Panc1 (cell line): ENCODE data around the gene CUL4A. TPM values are rescaled to one million over a fixed set of nuclear protein-coding genes. Genes with fewer than 3 reads are reported as not detected.

ENCODE experiments used
- ATAC-seq: fragments of 200-7000 bp; cut with Tn5 transposase; 2 replicates; pipeline ENCODE4 v1.9.1; 2020; ENCODE audit warnings: mild to moderate bottlenecking, moderate library complexity
- BruUV-seq: library from RNA; stranded (reverse); fragments of 400-500 nt; replicated peaks from 2 replicates; lab custom pipeline; 2021; lab: Mats Ljungman, UMichigan
- CTCF ChIA-PET: fragments of 300-600 bp; sonication (Branson Sonifier 250); formaldehyde crosslinking; loops from one replicate; lab custom pipeline; 2022; ENCODE audit warnings: antibody characterized with exemption; lab: Charles Lee
- POLR2A ChIA-PET: fragments of 300-600 bp; sonication (Branson Sonifier 250); formaldehyde crosslinking; loops from one replicate; lab custom pipeline; 2022; ENCODE audit warnings: antibody characterized with exemption; lab: Charles Lee
- DNase-seq: peaks from one replicate; pipeline ENCODE4 v3.0.0-alpha.2; 2010; ENCODE audit warnings: low read depth, low spot score
- H3K27ac ChIP-seq: 2 replicates; pipeline ENCODE4 v1.5.1; 2011; ENCODE audit warnings: mild to moderate bottlenecking, low read length, inconsistent platforms
- H3K27me3 ChIP-seq: fragments of 200-500 bp; sonication (Bioruptor generic); 2 replicates; pipeline ENCODE4 v1.6.0; 2014; ENCODE audit warnings: low read length, inconsistent platforms; ENCODE audit not compliant: control insufficient read depth, insufficient read depth
- H3K36me3 ChIP-seq: fragments of 200-500 bp; sonication (Bioruptor generic); 2 replicates; pipeline ENCODE4 v1.5.1; 2014; ENCODE audit warnings: inconsistent platforms, mild to moderate bottlenecking, low read length, moderate library complexity; ENCODE audit not compliant: control insufficient read depth, insufficient read depth
- H3K4me1 ChIP-seq: 2 replicates; pipeline ENCODE4 v1.5.1; 2011; ENCODE audit warnings: inconsistent platforms, mild to moderate bottlenecking, low read length, moderate library complexity; ENCODE audit not compliant: control insufficient read depth, insufficient read depth
- H3K4me3 ChIP-seq, 2 experiments: 2 replicates each; pipeline ENCODE4 v1.5.1; 2011 to 2012; ENCODE audit warnings: low read depth in 2 of 2, low read length in 2 of 2, mild to moderate bottlenecking in 2 of 2, inconsistent platforms in 1 of 2, moderate library complexity in 1 of 2
- H3K9me3 ChIP-seq: fragments of 200-500 bp; sonication (Bioruptor generic); 2 replicates; pipeline ENCODE4 v1.5.1; 2014; ENCODE audit warnings: low read depth, mild to moderate bottlenecking, inconsistent platforms, low read length, moderate library complexity; ENCODE audit not compliant: control insufficient read depth, insufficient read depth
- POLR2AphosphoS5 ChIP-seq: IDR thresholded peaks from 2 replicates; pipeline ENCODE4 v1.6.1; 2012; ENCODE audit warnings: mild to moderate bottlenecking, low read depth, low read length, moderate library complexity
- SIN3A ChIP-seq: IDR thresholded peaks from 2 replicates; pipeline ENCODE4 v1.6.1; 2012; ENCODE audit warnings: low read depth, mild to moderate bottlenecking, low read length, moderate library complexity, borderline replicate concordance; ENCODE audit not compliant: insufficient read depth
- TCF7L2 ChIP-seq: IDR thresholded peaks from 2 replicates; pipeline ENCODE4 v1.6.1; 2011; ENCODE audit warnings: mild to moderate bottlenecking, low read depth, low read length, inconsistent platforms
- in situ Hi-C: cut with HindIII; loops from 2 replicates; pipeline ENCODE4 v1.10.0; 2016; ENCODE audit warnings: low sequenced_read_pairs, low pct_unique_long_range_greater_than_20kb
- intact Hi-C: fragments of 100-400 bp; cut with micrococcal nuclease; formaldehyde crosslinking; loops from one replicate; pipeline ENCODE4 v1.10.0; 2022; ENCODE audit not compliant: unreplicated experiment
- total RNA-seq: library from RNA; stranded (reverse); gene quantifications from one replicate; pipeline ENCODE4 v1.2.1, GENCODE V29; 2021; ENCODE audit not compliant: unreplicated experiment
- TF ChIP-seq, protein P1 (sequence below), 2 experiments: IDR thresholded peaks; 2 replicates each; pipeline ENCODE4 v1.6.1; 2011 to 2012; ENCODE audit warnings: low read depth in 2 of 2, control low read depth in 1 of 2, low read length in 1 of 2, mild to moderate bottlenecking in 1 of 2, moderate library complexity in 1 of 2; ENCODE audit not compliant: insufficient read depth in 1 of 2
- TF ChIP-seq, protein P2 (sequence below): fragments of 450-650 bp; IDR thresholded peaks from 2 replicates; pipeline ENCODE4 v1.5.1; 2017; ENCODE audit warnings: mild to moderate bottlenecking

The CUL4A gene
- total RNA-seq, 1 experiment from 2014 or later, result 80.8 TPM

DNA sequence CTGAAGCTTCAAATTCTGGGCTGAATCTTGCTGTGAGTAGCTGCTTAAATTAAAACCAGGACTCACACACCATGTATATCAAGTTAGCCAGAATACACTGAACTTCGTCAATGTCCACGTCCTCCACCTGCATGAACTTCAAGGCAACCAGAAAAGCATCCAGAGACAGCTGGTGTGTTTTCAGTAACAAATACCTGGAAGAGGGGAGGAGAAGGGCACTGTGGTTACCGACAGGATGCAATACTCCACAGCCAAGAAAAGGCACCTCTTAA is 30.6 kb upstream of the CUL4A start:
- Histone ChIP-seq H3K27me3 (no peaks in the 10 kb centered on the region), H3K9me3 (no peaks in the 10 kb centered on the region), H3K27ac (no peak overlapping the region), H3K4me3 (no peak overlapping the region), H3K4me1 (no peaks in the 10 kb centered on the region), H3K36me3 (peaks cover 11% of the 10 kb centered on the region; the same call in 1 of the 2 replicates)
- ChIA-PET POLR2A (no interaction called here), CTCF (interaction anchor here (0.6 kb wide), 1 partner anchor 16 kb away, joined by 3 read pairs; no protein-coding TSS in a partner anchor)
- no TSS peak for BruUV-seq
- in situ Hi-C loops (no loop called here), intact Hi-C loops (no loop called here)
- TF ChIP-seq, protein P1, sequence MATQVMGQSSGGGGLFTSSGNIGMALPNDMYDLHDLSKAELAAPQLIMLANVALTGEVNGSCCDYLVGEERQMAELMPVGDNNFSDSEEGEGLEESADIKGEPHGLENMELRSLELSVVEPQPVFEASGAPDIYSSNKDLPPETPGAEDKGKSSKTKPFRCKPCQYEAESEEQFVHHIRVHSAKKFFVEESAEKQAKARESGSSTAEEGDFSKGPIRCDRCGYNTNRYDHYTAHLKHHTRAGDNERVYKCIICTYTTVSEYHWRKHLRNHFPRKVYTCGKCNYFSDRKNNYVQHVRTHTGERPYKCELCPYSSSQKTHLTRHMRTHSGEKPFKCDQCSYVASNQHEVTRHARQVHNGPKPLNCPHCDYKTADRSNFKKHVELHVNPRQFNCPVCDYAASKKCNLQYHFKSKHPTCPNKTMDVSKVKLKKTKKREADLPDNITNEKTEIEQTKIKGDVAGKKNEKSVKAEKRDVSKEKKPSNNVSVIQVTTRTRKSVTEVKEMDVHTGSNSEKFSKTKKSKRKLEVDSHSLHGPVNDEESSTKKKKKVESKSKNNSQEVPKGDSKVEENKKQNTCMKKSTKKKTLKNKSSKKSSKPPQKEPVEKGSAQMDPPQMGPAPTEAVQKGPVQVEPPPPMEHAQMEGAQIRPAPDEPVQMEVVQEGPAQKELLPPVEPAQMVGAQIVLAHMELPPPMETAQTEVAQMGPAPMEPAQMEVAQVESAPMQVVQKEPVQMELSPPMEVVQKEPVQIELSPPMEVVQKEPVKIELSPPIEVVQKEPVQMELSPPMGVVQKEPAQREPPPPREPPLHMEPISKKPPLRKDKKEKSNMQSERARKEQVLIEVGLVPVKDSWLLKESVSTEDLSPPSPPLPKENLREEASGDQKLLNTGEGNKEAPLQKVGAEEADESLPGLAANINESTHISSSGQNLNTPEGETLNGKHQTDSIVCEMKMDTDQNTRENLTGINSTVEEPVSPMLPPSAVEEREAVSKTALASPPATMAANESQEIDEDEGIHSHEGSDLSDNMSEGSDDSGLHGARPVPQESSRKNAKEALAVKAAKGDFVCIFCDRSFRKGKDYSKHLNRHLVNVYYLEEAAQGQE (IDR thresholded peaks at IDR 0.05; ENCODE audit: insufficient read depth in 1 of 2, low read depth in 2 of 2, low read length in 1 of 2), result no peak
- TF ChIP-seq POLR2AphosphoS5 (no peak), SIN3A (no peak), TCF7L2 (no peak)
- TF ChIP-seq, protein P2, sequence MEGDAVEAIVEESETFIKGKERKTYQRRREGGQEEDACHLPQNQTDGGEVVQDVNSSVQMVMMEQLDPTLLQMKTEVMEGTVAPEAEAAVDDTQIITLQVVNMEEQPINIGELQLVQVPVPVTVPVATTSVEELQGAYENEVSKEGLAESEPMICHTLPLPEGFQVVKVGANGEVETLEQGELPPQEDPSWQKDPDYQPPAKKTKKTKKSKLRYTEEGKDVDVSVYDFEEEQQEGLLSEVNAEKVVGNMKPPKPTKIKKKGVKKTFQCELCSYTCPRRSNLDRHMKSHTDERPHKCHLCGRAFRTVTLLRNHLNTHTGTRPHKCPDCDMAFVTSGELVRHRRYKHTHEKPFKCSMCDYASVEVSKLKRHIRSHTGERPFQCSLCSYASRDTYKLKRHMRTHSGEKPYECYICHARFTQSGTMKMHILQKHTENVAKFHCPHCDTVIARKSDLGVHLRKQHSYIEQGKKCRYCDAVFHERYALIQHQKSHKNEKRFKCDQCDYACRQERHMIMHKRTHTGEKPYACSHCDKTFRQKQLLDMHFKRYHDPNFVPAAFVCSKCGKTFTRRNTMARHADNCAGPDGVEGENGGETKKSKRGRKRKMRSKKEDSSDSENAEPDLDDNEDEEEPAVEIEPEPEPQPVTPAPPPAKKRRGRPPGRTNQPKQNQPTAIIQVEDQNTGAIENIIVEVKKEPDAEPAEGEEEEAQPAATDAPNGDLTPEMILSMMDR, result no peak
- no peak for ATAC-seq
- DNase-seq, result no peak

DNA sequence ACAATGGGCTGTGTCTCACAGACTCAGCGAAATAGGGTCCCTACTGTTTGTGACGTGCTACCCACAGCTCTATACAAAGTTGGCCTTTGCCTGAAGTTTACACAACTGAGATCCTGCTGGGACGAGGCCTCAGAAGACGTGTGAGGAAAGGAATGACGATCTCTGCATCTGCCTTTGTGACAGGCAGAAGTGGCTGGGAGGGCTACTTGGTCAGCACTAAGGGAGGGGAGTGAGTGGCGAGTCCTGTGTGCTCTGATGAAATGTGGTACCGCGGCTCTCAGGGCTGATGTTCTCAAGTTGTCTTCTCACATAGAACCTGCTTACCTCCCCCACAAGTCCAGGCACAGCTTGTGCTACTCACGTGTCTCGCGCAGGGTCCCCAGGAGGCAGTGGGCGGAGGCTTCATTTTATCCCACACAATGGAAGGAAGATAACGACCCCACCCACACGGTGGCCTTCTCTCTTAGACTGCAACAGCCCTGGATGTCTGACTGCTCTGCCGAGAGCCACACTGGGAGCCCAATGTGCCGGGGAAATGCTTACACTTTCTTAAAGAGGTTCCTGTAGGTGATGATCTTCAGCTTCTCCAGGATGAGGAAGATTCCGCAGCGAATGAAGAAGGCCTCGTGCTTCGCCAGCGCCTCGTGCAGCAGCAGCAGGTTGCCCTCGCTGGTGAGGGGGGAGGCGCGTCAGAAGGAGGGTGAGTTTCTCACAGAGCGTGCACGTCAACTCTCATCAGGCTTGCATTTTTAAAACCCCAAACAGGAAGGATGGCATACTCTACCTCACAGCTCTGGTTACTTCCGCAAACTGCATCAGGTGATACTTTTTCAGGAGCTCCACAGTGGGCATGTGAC is 29.8 kb upstream of the CUL4A start:
- H3K27ac ChIP-seq, result no peak overlapping the region
- no peaks in the 10 kb centered on the region for H3K9me3 ChIP-seq
- DNase-seq (no peak), ATAC-seq (no peak)
- intact Hi-C loops (no loop called here), in situ Hi-C loops (no loop called here)
- H3K4me3 ChIP-seq, result no peak overlapping the region
- H3K27me3 ChIP-seq, result no peaks in the 10 kb centered on the region
- CTCF ChIA-PET, result interaction anchor here (0.6 kb wide), 1 partner anchor 16 kb away, joined by 3 read pairs; no protein-coding TSS in a partner anchor
- POLR2A ChIA-PET, result no interaction called here
- H3K4me1 ChIP-seq, result peaks cover 3% of the 10 kb centered on the region; the same call in 1 of the 2 replicates
- BruUV-seq, result no TSS peak
- TF ChIP-seq SIN3A, result no peak
- peaks cover 11% of the 10 kb centered on the region; the same call in 1 of the 2 replicates for H3K36me3 ChIP-seq

DNA sequence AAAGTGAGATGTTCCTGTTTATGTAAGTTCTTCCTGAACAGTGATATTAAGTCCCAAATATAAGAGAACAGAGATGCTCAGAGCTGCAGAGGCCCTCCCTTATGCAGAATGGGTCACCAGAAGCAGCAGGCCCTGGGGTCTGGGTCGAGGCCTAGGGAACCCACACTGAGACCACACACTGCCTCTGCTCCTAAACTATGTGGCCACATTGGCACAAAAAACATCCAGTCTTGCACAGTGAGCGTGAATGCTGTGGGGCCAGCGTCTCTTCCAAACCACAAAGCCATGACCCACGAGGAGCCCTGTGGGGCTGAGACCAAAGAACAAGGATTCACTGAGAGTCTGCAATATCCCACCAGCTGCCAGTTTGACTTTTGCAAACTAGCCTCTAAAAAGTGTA is 27.4 kb upstream of the CUL4A start:
- ATAC-seq (no peak), DNase-seq (no peak)
- no TSS peak for BruUV-seq
- CTCF ChIA-PET, result no interaction called here
- TF ChIP-seq, protein P1 (IDR thresholded peaks at IDR 0.05; ENCODE audit: insufficient read depth in 1 of 2, low read depth in 2 of 2, low read length in 1 of 2), result no peak
- TF ChIP-seq, protein P2, result no peak
- TF ChIP-seq TCF7L2 (no peak), POLR2AphosphoS5 (no peak), SIN3A (no peak)
- H3K27me3 ChIP-seq, result no peaks in the 10 kb centered on the region
- POLR2A ChIA-PET, result interaction anchor here (1.3 kb wide), 1 partner anchor 12 kb away, joined by 3 read pairs; no protein-coding TSS in a partner anchor
- no peak overlapping the region for H3K27ac ChIP-seq
- intact Hi-C loops, result no loop called here
- peaks cover 11% of the 10 kb centered on the region; the same call in 1 of the 2 replicates for H3K36me3 ChIP-seq
- no peaks in the 10 kb centered on the region for H3K9me3 ChIP-seq
- peaks cover 7% of the 10 kb centered on the region; the same call in 1 of the 2 replicates for H3K4me1 ChIP-seq
- H3K4me3 ChIP-seq, result no peak overlapping the region
- in situ Hi-C loops, result no loop called here
